ENCODE data around the gene PSMB5.

DNA sequence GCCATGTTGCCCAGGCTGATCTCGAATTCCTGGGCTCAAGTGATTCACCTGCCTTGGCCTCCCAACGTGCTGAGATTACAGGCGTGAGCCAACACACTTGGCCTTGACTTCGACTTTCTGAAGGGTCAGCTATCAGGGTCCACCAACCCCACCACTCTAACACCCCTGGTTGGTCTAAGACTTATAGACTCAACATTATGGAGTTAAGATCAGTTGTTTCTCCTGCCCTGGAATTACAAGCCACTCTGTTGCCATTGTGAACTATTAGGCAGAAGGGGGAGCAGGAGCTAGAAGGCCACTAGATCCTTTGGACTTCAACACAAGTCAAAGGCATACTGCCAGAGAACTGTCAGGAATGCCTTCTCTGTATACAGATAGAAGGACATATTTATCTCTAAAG lies 5.4 kb upstream of the PSMB5 start:
- TF ChIP-seq TAF1 (IDR thresholded peaks at IDR 0.05; ENCODE audit: borderline replicate concordance, insufficient read depth, low read length) (no peak), POLR2AphosphoS5 (IDR thresholded peaks at IDR 0.05; ENCODE audit: low read depth, low read length) (no peak)
- TF ChIP-seq, protein P1, sequence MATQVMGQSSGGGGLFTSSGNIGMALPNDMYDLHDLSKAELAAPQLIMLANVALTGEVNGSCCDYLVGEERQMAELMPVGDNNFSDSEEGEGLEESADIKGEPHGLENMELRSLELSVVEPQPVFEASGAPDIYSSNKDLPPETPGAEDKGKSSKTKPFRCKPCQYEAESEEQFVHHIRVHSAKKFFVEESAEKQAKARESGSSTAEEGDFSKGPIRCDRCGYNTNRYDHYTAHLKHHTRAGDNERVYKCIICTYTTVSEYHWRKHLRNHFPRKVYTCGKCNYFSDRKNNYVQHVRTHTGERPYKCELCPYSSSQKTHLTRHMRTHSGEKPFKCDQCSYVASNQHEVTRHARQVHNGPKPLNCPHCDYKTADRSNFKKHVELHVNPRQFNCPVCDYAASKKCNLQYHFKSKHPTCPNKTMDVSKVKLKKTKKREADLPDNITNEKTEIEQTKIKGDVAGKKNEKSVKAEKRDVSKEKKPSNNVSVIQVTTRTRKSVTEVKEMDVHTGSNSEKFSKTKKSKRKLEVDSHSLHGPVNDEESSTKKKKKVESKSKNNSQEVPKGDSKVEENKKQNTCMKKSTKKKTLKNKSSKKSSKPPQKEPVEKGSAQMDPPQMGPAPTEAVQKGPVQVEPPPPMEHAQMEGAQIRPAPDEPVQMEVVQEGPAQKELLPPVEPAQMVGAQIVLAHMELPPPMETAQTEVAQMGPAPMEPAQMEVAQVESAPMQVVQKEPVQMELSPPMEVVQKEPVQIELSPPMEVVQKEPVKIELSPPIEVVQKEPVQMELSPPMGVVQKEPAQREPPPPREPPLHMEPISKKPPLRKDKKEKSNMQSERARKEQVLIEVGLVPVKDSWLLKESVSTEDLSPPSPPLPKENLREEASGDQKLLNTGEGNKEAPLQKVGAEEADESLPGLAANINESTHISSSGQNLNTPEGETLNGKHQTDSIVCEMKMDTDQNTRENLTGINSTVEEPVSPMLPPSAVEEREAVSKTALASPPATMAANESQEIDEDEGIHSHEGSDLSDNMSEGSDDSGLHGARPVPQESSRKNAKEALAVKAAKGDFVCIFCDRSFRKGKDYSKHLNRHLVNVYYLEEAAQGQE (IDR thresholded peaks at IDR 0.05; ENCODE audit: insufficient read depth in 1 of 2, low read depth in 2 of 2, low read length in 2 of 2), result no peak

Measured in PFSK-1 (cell line).